DOHH2 (cell line): ENCODE measurements around the gene NAALAD2.

ENCODE experiments used
- CTCF ChIP-seq: fragments of 200-600 bp; sonication (generic); IDR thresholded peaks from one replicate; pipeline ENCODE4 v1.5.1; 2014; ENCODE audit warnings: antibody characterized with exemption, mild to moderate bottlenecking, low read depth, low read length; ENCODE audit not compliant: poor library complexity, severe bottlenecking
- EZH2phosphoT487 ChIP-seq: fragments of 200-600 bp; sonication (generic); IDR thresholded peaks from 2 replicates; pipeline ENCODE4 v1.6.1; 2017; ENCODE audit warnings: borderline replicate concordance, mild to moderate bottlenecking, antibody characterized with exemption, low read length, moderate library complexity, mixed read lengths

GRCh38 chr11:90219438-90219837, 85.0 kb downstream of the NAALAD2 start:
- TF ChIP-seq CTCF, result no peak
- no peak for TF ChIP-seq EZH2phosphoT487
